Measurements from ENCODE around the gene DNM2. TPM values are rescaled to one million over a fixed set of nuclear protein-coding genes. Genes with fewer than 3 reads are reported as not detected.

The DNM2 gene
- total and polyA plus RNA-seq, 2 of the 13 experiments (the other 11 are each of a cell fraction or from before 2014, with no cell fraction given), result 41.7 to 59.8 TPM

GRCh38 chr19:10823690-10824089, 105.8 kb downstream of the DNM2 start:
- WGBS (ENCODE audit: low lambda C conversion rate), result 97% methylated on average over 12 of the region's 12 CpGs
- ChIA-PET POLR2A (no interaction called here), CTCF (ENCODE audit: low intra/inter-chr PET ratio, low total read pairs) (no interaction called here)
- ATAC-seq (no peak), FAIRE-seq (no peak), DNase-seq (ENCODE audit: low spot score) (no peak)
- Histone ChIP-seq H3K27me3 (ENCODE audit: control insufficient read depth in 1 of 2, insufficient read depth in 2 of 2, low read length in 2 of 2) (peaks cover 0 to 2% of the 10 kb centered on the region in 2 experiments; a peak in 1 of 5 replicates), H3K9ac (ENCODE audit: insufficient read depth, low read depth, low read length) (no peak overlapping the region), H3K4me3 (replicated peaks in 1 of 3; ENCODE audit: insufficient read depth in 1 of 3, low read depth in 2 of 3, low read length in 3 of 3) (no peak overlapping the region), H3K9me3 (ENCODE audit: low read length) (no peaks in the 10 kb centered on the region), H4K20me1 (ENCODE audit: insufficient read depth, low read length) (no peaks in the 10 kb centered on the region; the same call in 1 of the 2 replicates), H3K27ac (ENCODE audit: extremely low read length, insufficient read depth, low read length) (no peak overlapping the region), H2AFZ (ENCODE audit: low read length) (no peak overlapping the region), H3K4me1 (ENCODE audit: insufficient read depth, low read length) (no peaks in the 10 kb centered on the region), H3K36me3 (replicated peaks in 1 of 2; ENCODE audit: control insufficient read depth in 1 of 2, insufficient read depth in 2 of 2, low read length in 2 of 2) (peaks cover 25 to 50% of the 10 kb centered on the region in 2 experiments), H3K4me2 (ENCODE audit: low read depth, low read length) (no peak overlapping the region), H3K79me2 (ENCODE audit: insufficient read depth, low read length) (no peaks in the 10 kb centered on the region)
- no TSS peak for BruUV-seq (replicated peaks)
- TF ChIP-seq BRD4 (CRISPR knock-in tag; IDR thresholded peaks at IDR 0.05), result no peak
- TF ChIP-seq, protein P1, sequence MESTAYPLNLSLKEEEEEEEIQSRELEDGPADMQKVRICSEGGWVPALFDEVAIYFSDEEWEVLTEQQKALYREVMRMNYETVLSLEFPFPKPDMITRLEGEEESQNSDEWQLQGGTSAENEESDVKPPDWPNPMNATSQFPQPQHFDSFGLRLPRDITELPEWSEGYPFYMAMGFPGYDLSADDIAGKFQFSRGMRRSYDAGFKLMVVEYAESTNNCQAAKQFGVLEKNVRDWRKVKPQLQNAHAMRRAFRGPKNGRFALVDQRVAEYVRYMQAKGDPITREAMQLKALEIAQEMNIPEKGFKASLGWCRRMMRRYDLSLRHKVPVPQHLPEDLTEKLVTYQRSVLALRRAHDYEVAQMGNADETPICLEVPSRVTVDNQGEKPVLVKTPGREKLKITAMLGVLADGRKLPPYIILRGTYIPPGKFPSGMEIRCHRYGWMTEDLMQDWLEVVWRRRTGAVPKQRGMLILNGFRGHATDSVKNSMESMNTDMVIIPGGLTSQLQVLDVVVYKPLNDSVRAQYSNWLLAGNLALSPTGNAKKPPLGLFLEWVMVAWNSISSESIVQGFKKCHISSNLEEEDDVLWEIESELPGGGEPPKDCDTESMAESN (CRISPR knock-in tag; conservative IDR thresholded peaks at IDR 0.05), result no peak
- no peak for TF ChIP-seq RFX5 (IDR thresholded peaks at IDR 0.05; ENCODE audit: low read depth, low read length)
- in situ Hi-C loops (cut with HindIII; ENCODE audit: extremely low pct_ligation_motif_present, low pct_unique_long_range_greater_than_20kb), result no loop called here
- intact Hi-C loops (cut with micrococcal nuclease; ENCODE audit: unreplicated experiment), result no loop called here

- H3K27me3 ChIP-seq (ENCODE audit: control insufficient read depth in 1 of 2, insufficient read depth in 2 of 2, low read length in 2 of 2), result no peaks in the 10 kb centered on the region
- H3K9ac ChIP-seq (ENCODE audit: insufficient read depth, low read depth, low read length), result no peak overlapping the region
- peaks cover 23 to 46% of the 10 kb centered on the region in 2 experiments for H3K36me3 ChIP-seq (replicated peaks in 1 of 2; ENCODE audit: control insufficient read depth in 1 of 2, insufficient read depth in 2 of 2, low read length in 2 of 2)
- H3K9me3 ChIP-seq (ENCODE audit: low read length), result no peaks in the 10 kb centered on the region
- H3K4me2 ChIP-seq (ENCODE audit: low read depth, low read length), result no peak overlapping the region
- H3K4me1 ChIP-seq (ENCODE audit: insufficient read depth, low read length), result no peaks in the 10 kb centered on the region
- DNase-seq (ENCODE audit: low spot score) (no peak), ATAC-seq (no peak), FAIRE-seq (no peak)
- no peak for TF ChIP-seq POLR2A (IDR thresholded peaks at IDR 0.05; ENCODE audit: insufficient read depth in 1 of 2, low read depth in 2 of 2, low read length in 2 of 2)
- TF ChIP-seq ARNT2 (CRISPR knock-in tag; IDR thresholded peaks at IDR 0.05; ENCODE audit: low read depth), result no peak
- no peak for TF ChIP-seq IKZF4 (CRISPR knock-in tag; IDR thresholded peaks at IDR 0.05; ENCODE audit: borderline replicate concordance, low read depth, not compliant biosample characterization)
- TF ChIP-seq ZNF546 (CRISPR knock-in tag; conservative IDR thresholded peaks at IDR 0.05), result no peak
- no peak for TF ChIP-seq ZNF510 (CRISPR knock-in tag; IDR thresholded peaks at IDR 0.05; ENCODE audit: low read depth)
- no peak for TF ChIP-seq ATF7-NPFF (CRISPR knock-in tag; IDR thresholded peaks at IDR 0.05; ENCODE audit: low read depth)
- TF ChIP-seq, protein P1 (CRISPR knock-in tag; conservative IDR thresholded peaks at IDR 0.05), result no peak
- in situ Hi-C loops (cut with HindIII; ENCODE audit: extremely low pct_ligation_motif_present, low pct_unique_long_range_greater_than_20kb) (no loop called here), intact Hi-C loops (cut with micrococcal nuclease; ENCODE audit: unreplicated experiment) (no loop called here)
- no peak overlapping the region for H3K27ac ChIP-seq (ENCODE audit: extremely low read length, insufficient read depth, low read length)
- H4K20me1 ChIP-seq (ENCODE audit: insufficient read depth, low read length), result no peaks in the 10 kb centered on the region; the same call in 1 of the 2 replicates
- no peaks in the 10 kb centered on the region for H3K79me2 ChIP-seq (ENCODE audit: insufficient read depth, low read length)
- POLR2A ChIA-PET, result interaction anchor here (1.3 kb wide), 1 partner anchor 10 kb away, joined by 4 read pairs; the partner anchor contains the start of gene TMED1
- no peak overlapping the region for H3K4me3 ChIP-seq (replicated peaks in 1 of 3; ENCODE audit: insufficient read depth in 1 of 3, low read depth in 2 of 3, low read length in 3 of 3)
- WGBS (ENCODE audit: low lambda C conversion rate), result 94% methylated on average over 3 of the region's 7 CpGs
- CTCF ChIA-PET (ENCODE audit: low intra/inter-chr PET ratio, low total read pairs), result no interaction called here
- no TSS peak for BruUV-seq (replicated peaks)
- H2AFZ ChIP-seq (ENCODE audit: low read length), result no peak overlapping the region
These were observed 108.4 kb downstream of the DNM2 start for GRCh38 chr19:10826231-10826630.

Measured in HepG2 (cell line).